A172 (cell line): ENCODE data around the gene AP5S1. TPM values are rescaled to one million over a fixed set of nuclear protein-coding genes. Genes with fewer than 3 reads are reported as not detected.
A peak's percentile ranks its signal among the peaks of the same experiment; 100 is the strongest.
"Not testable (repeated sequence)": the region's sequence is repeated elsewhere in the genome, so short reads cannot be mapped to it uniquely, and the experiment has no call there.

Experiments used
- DNase-seq: peaks from one replicate; pipeline ENCODE4 v3.0.0-alpha.2; 2015; ENCODE audit warnings: low spot score
- total RNA-seq: library from RNA; depleted of rRNA; stranded (reverse); fragments of >200 nt; shearing (Covaris generic); gene quantifications from 2 replicates; pipeline ENCODE4 v1.2.3, GENCODE V29; 2014

The AP5S1 gene
- total RNA-seq, 1 experiment from 2014 or later, result 27.7 TPM

- no peak for DNase-seq
Measured at GRCh38 chr20:3812259-3812681, 8.1 kb upstream of the AP5S1 start.

DNA sequence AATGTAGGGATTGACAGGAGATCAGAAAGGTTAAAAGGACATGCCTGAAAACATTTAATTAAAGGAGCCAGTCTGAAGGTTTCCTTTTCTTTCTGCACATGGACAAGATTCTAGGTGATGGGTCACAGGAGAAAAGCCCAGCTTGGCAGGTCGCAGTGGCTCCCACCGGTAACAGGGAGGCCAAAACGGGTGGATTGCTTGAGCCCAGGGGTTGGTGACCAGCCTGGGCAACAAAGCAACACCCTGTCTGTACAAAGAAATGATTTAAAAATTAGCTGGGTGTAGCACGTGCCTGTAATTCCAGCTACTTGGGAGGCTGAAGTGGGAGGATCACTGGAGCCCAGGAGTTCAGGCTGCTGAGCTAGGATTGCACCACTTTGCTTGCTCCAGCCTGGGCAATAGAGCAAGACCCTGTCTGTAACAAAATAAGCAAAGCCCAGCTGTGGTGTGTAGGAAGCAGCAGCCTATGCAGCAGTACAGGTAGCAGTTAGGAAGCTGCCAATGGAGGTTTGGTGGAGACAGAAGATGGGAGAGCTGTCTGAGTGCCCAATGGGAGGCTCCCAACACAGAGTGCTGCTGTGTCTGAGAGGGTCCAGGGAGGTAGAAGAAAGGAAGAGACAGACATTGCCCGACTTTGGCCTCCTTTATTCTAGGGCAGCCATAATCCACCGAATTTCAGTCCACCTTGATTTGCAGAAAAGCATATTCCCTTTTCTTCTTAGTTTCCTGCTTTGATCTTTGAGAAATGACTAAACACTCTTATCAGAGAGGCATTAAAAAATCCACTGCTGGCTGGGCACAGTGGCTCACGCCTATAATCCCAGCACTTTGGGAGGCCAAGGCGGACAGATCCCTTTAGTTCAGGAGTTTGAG, 7.1 kb upstream of the AP5S1 start:
- no peak for DNase-seq

- DNase-seq, result no peak
Measured at GRCh38 chr20:3813848-3814581, 6.3 kb upstream of the AP5S1 start.

DNA sequence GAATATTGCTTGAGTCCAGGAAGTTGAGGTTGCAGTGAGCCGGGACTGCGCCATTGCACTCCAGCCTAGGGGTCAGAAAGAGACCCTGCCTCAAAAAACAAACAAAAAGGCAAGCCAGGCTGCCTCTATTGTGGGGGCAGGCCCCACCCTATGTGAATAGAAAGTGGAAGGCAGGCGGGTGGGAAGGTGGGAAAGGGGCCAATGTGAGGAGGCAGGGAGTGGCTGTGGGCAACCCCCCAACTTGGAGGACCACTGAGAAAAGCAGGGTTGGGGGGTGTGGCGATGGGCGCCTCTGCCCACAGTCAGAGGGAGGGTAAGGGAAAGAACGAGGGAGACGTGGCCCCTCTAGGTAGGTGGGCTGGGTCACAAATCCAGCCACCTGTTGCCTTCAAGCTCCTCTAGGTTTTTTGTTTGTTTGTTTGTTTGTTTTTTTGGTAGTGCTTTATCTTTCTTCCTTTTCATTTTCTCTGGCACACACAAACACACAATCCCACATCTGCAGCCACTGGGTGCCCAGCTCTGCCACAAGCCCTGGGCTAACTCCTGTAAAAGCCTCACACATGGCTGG, 5.3 kb upstream of the AP5S1 start:
- DNase-seq, result no peak

GRCh38 chr20:3815703-3816315, 4.5 kb upstream of the AP5S1 start:
- no peak for DNase-seq

DNA sequence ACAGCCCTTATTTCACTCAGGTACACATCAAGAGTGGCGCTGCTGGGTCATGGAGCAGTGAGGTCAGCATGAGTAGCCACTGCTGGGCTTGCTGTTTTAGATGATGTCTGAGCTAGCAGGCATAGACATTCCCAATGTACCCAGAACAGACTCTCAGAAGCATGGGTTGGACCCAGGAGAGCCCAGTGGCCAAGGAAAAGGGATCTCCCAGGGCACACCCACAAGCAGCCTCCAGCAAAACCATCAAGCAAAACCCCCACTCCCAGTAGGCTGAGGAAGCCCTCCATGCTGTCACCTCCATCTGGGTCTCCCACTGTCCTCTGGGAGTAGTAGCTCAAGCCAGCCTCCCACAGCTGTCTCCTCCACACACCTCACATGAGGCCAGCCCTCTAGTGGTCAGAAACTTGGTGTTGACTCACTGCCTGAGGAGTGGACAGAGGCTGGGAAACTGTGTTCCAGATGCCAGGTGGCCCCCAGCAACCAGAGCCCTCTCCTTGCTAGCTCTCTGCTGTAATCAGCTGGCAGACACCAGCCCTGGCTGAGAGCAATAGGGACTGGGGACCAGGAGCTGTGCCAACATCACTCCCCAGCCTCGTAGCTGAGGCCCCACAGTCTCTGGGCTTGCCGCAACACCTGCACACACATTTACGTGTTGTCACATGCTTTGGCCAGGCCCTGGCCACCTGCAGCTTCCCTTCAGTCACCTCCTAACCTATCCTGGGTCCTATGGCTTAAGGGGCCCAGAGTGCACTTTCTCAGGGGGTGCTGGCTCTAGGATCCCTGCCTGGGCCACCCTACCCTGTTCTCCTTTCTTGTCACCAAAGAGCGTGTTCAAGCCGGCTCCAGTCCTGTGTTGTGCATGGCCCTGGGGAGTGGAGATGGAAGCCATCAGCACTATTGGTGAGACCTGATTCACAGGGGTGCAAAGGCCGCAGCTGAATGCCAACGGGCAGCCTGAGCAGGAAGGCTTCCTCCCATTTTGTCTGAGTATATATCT, 1.9 kb upstream of the AP5S1 start:
- peak; percentile 81 for DNase-seq

- DNase-seq, result no peak
Measured at GRCh38 chr20:3819411-3820047, 818 bp upstream of the AP5S1 start.

GRCh38 chr20:3820901-3821727, 767 bp downstream of the AP5S1 start:
- DNase-seq, result peak; percentile 26

GRCh38 chr20:3821996-3822395, 1.6 kb downstream of the AP5S1 start:
- no peak for DNase-seq

DNA sequence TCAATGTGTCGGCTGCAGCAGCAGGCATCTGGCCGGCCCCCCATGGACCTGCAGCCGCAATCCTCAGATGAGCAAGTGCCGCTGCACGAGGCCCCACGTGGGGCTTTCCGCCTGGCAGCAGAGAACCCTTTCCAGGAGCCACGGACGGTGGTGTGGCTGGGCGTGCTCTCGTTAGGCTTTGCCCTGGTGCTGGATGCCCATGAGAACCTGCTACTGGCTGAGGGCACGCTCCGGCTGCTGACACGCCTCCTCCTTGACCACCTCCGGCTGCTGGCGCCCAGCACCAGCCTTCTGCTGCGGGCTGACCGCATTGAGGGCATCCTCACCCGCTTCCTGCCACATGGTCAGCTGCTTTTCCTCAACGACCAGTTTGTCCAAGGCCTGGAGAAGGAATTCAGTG, 3.5 kb downstream of the AP5S1 start:
- DNase-seq, result no peak

- no peak for DNase-seq
Measured at GRCh38 chr20:3825526-3825925, 5.2 kb downstream of the AP5S1 start.

DNA sequence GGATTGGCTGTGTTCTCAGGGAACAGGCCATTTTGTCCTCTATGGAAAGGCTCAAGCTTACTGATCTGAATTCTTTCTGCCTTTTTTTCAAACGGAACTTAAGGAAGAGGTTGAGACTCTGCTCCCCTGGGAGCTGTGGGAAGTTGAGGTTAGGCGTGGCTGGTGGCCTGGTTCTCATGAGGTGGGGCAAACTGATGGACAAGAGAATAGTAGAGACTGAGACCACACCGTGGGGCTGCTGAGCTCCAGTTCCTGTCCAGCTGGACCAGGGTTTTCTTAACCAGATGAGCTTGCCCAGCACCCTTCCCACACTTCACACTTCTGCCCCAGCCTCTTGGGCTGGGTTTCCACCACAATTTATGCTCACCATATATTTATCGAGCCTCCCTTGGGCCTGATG, 6.1 kb downstream of the AP5S1 start:
- DNase-seq, result no peak

GRCh38 chr20:3828798-3829197, 8.5 kb downstream of the AP5S1 start:
- DNase-seq, result no peak

DNA sequence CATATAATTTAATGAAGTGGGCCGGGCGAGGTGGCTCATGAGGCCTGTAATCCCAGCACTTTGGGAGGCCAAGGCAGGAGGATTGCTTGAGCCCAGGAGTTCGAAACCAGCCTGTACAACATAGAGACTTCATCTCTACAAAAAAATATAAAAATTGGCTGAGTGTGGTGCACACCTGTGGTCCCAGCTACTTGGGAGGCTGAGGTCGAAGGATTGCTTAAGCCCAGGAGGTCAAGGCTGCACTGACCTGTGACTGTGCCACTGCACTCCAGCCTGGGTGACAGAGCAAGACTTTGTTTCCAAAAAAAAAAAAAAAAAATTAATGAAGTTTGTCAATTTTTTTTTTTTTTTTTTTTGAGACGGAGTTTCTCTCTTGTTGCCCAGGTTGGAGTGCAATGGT, 9.5 kb downstream of the AP5S1 start:
- DNase-seq, result not testable (repeated sequence)

- no peak for DNase-seq
Measured at GRCh38 chr20:3836132-3836531, 15.8 kb downstream of the AP5S1 start.

- no peak for DNase-seq
Measured at GRCh38 chr20:3839328-3839727, 19.0 kb downstream of the AP5S1 start.

GRCh38 chr20:3840201-3840600, 19.9 kb downstream of the AP5S1 start:
- not testable (repeated sequence) for DNase-seq

DNA sequence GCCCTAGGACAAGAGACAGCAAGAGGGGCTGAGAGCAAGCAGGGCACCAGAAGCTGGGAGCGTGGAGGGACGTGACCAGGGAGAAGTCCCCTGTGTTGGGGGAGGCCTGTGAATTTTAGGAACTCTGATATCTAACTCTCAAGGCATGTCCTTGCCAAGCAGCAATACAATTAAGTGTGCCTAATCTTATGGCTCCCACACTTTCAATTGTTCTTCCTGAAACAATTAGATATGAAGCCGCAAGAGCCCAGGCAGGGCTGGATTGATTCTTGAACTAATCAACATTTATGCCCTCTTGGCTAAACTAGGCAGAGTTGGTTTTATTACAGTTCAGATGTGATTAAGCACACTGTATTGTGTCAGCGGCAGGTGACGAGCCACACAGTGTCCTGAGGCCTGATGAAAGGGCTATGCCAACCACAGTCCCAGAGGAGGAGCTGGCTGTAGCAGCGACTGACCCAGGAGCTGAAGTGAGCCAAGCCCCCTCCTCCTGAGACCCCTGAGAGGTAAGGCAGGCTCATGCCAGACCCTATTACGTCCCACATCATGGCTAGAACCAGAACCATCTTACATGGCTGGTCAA, 22.1 kb downstream of the AP5S1 start:
- no peak for DNase-seq

DNA sequence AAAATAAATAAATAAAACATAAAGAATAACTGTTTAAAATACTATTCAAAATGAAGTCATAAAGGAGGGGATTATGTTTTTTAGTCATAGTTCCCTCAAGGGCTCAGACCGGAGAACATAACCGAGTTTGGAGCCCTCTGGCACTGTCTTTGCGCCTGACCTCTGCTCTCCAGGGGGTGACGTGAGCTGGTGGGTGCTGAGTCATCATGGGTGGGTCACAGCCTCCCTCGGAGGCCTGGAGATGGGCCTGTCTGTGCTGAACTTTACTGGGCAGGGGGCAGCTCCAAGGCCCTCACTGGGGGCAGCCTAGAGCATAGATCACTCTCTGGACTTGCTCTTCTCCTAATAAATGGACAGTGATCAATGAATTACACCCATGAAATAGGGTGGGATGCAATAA, 23.1 kb downstream of the AP5S1 start:
- DNase-seq, result peak; percentile 65
